ENCODE results near the gene VSTM1.

The VSTM1 gene

GRCh38 chr19:54014920-54015560 lies 48.7 kb downstream of the VSTM1 start:
- H3F3A ChIP-seq (ENCODE audit: insufficient read depth, low read length) = no peaks in the 10 kb centered on the region
- H2AFZ ChIP-seq (ENCODE audit: low read length) = no peak overlapping the region
- H3K27ac ChIP-seq (ENCODE audit: low read depth, low read length, poor library complexity, severe bottlenecking) = no peak overlapping the region

GRCh38 chr19:54013866-54014265 lies 49.8 kb downstream of the VSTM1 start:
- Histone ChIP-seq H3K9me2 (ENCODE audit: low read depth, low read length) (no peaks in the 10 kb centered on the region), H3K4me2 (ENCODE audit: low read length) (no peak overlapping the region), H3K4me1 (ENCODE audit: insufficient read depth, low read length, severe bottlenecking) (no peaks in the 10 kb centered on the region), H4K20me1 (ENCODE audit: insufficient read depth, low read length) (no peaks in the 10 kb centered on the region), H3K9me3 (ENCODE audit: low read length) (no peaks in the 10 kb centered on the region), H2AFZ (ENCODE audit: low read length) (no peak overlapping the region), H3K27ac (ENCODE audit: low read depth, low read length, poor library complexity, severe bottlenecking) (no peak overlapping the region), H3F3A (ENCODE audit: insufficient read depth, low read length) (no peaks in the 10 kb centered on the region), H3K79me2 (ENCODE audit: insufficient read depth, low read length) (no peaks in the 10 kb centered on the region), H3K9ac (ENCODE audit: low read length) (no peak overlapping the region), H3K4me3 (ENCODE audit: low read depth, low read length, poor library complexity, severe bottlenecking) (no peak overlapping the region), H3K36me3 (ENCODE audit: insufficient read depth, low read length) (no peaks in the 10 kb centered on the region), H3K27me3 (ENCODE audit: insufficient read depth, low read length) (no peaks in the 10 kb centered on the region)
- TF ChIP-seq EZH2 (IDR thresholded peaks at IDR 0.05; ENCODE audit: borderline replicate concordance, low read length) = no peak
- no peak for TF ChIP-seq CTCF (IDR thresholded peaks at IDR 0.05; ENCODE audit: low read length)

More at GRCh38 chr19:54014920-54015560, 48.7 kb downstream of the VSTM1 start:
- no peaks in the 10 kb centered on the region for H3K9me2 ChIP-seq (ENCODE audit: low read depth, low read length)
- no peak overlapping the region for H3K4me2 ChIP-seq (ENCODE audit: low read length)
- no peak for TF ChIP-seq CTCF (IDR thresholded peaks at IDR 0.05; ENCODE audit: low read length)
- TF ChIP-seq EZH2 (IDR thresholded peaks at IDR 0.05; ENCODE audit: borderline replicate concordance, low read length) = no peak
- H3K4me1 ChIP-seq (ENCODE audit: insufficient read depth, low read length, severe bottlenecking) = no peaks in the 10 kb centered on the region
- H3K36me3 ChIP-seq (ENCODE audit: insufficient read depth, low read length) = no peaks in the 10 kb centered on the region
- no peaks in the 10 kb centered on the region for H3K9me3 ChIP-seq (ENCODE audit: low read length)
- no peak overlapping the region for H3K9ac ChIP-seq (ENCODE audit: low read length)
- no peaks in the 10 kb centered on the region for H3K27me3 ChIP-seq (ENCODE audit: insufficient read depth, low read length)
- H4K20me1 ChIP-seq (ENCODE audit: insufficient read depth, low read length) = no peaks in the 10 kb centered on the region
- no peaks in the 10 kb centered on the region for H3K79me2 ChIP-seq (ENCODE audit: insufficient read depth, low read length)
- no peak overlapping the region for H3K4me3 ChIP-seq (ENCODE audit: low read depth, low read length, poor library complexity, severe bottlenecking)

GRCh38 chr19:54011507-54012211 lies 52.0 kb downstream of the VSTM1 start:
- H3K27ac ChIP-seq (ENCODE audit: low read depth, low read length, poor library complexity, severe bottlenecking) = no peak overlapping the region
- no peak overlapping the region for H3K9ac ChIP-seq (ENCODE audit: low read length)
- H3K9me2 ChIP-seq (ENCODE audit: low read depth, low read length) = no peaks in the 10 kb centered on the region
- H3K79me2 ChIP-seq (ENCODE audit: insufficient read depth, low read length) = no peaks in the 10 kb centered on the region
- no peaks in the 10 kb centered on the region for H3K4me1 ChIP-seq (ENCODE audit: insufficient read depth, low read length, severe bottlenecking)
- TF ChIP-seq EZH2 (IDR thresholded peaks at IDR 0.05; ENCODE audit: borderline replicate concordance, low read length) (no peak), CTCF (IDR thresholded peaks at IDR 0.05; ENCODE audit: low read length) (no peak)
- H3K9me3 ChIP-seq (ENCODE audit: low read length) = no peaks in the 10 kb centered on the region
- no peak overlapping the region for H2AFZ ChIP-seq (ENCODE audit: low read length)
- H4K20me1 ChIP-seq (ENCODE audit: insufficient read depth, low read length) = no peaks in the 10 kb centered on the region
- no peak overlapping the region for H3K4me3 ChIP-seq (ENCODE audit: low read depth, low read length, poor library complexity, severe bottlenecking)
- no peaks in the 10 kb centered on the region for H3K27me3 ChIP-seq (ENCODE audit: insufficient read depth, low read length)
- no peak overlapping the region for H3K4me2 ChIP-seq (ENCODE audit: low read length)
- no peaks in the 10 kb centered on the region for H3F3A ChIP-seq (ENCODE audit: insufficient read depth, low read length)
- H3K36me3 ChIP-seq (ENCODE audit: insufficient read depth, low read length) = no peaks in the 10 kb centered on the region
